HG02642 (cell line): ENCODE data around the gene GCLM.
"Not testable (repeated sequence)": the region's sequence is repeated elsewhere in the genome, so short reads cannot be mapped to it uniquely, and the experiment has no call there.

Experiments used
- ATAC-seq: cut with Tn5 transposase; IDR thresholded peaks from one replicate; pipeline ENCODE4 v1.9.1; 2021; ENCODE audit warnings: mild to moderate bottlenecking; ENCODE audit not compliant: unreplicated experiment, poor library complexity

GCLM gene, protein sequence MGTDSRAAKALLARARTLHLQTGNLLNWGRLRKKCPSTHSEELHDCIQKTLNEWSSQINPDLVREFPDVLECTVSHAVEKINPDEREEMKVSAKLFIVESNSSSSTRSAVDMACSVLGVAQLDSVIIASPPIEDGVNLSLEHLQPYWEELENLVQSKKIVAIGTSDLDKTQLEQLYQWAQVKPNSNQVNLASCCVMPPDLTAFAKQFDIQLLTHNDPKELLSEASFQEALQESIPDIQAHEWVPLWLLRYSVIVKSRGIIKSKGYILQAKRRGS

DNA sequence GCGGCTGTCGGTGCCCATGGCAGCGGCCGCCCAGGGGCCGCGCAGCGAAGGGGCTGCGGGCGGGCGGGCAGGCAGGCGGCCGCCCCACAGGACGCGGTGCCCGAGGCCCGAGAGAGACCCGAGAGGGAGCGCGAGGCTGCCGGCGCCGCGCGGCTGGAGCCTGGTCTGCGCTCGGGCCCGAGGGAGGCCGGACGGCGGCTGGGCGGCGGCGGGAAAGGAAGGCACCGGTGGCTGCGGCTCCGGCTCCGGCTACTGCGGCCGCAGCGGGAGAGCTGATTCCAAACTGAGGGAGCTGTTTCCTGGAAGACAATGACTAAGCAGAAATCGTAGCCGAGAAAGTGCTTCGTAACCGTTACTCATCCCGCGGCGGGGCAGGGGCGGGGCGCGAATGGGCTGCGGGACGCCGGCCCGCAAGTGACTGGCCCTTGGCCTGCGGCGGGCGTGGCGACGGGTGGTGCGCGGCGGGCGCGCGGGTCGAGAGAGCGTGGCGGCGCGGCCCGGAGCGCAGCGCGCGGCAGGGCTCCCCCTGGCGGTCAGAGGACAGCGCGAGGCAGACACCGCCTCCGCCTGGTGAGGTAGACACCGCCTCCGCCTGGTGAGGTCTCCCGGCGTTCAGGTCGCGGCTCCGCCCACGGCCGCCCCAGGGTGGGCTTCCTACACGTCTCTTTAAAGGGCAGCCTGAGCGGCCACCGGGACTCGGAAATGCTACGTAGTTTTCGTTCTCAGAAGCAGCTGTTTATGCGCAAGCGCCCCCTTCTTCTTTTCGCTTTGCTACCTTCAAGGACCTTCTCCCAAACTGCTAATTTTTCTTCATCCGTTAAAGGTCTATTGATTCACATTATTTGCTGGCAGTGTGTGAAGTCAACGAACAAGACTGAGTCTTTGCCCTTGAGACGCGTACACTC is at the start of gene GCLM:
Gene GCLM (minus strand): TSS at position 285 of the 905 bp plus-strand sequence. CDS start 267 bp downstream, at position 18.
- peak; percentile 97 for ATAC-seq

DNA sequence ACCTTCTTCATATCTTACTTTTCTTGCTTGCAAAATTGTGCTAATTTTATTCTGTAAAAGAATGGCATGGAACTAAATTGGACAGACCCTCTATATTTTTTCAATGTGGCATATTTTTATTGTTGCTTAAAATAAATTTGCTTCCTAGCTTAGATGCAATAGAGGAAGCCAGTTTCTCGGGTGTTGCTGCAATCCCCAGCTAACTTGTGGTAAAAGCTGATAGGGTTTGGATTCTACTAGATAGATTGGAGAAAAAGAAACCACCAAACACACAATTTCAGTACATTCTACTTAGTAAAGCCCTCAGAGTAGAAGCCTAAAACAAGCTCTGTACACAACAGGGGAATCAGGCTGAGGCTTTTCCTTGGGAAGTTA is 49.5 kb upstream of the GCLM start:
- ATAC-seq = no peak

- no peak for ATAC-seq
Observed at GRCh38 chr1:93958032-93958725, 48.9 kb upstream of the GCLM start.

DNA sequence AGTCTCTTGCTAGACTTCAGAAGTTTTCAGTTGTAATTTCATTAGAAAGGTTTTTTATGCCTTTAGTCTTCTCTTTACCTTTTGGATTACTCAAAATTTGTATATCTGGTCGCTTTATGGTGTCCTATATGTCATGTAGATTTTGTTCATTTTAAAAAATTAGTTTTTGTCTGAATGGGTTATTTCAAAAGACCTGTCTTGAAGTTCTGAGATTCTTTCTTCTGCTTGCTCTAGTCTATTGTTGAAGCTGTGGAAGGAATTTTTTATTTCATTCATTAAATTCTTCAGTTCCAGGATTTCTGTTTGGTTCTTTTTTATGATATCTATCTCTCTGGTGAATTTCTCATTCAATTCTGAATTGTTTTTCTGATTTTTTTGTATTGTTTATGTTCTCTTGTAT is 46.5 kb upstream of the GCLM start:
- ATAC-seq = no peak

DNA sequence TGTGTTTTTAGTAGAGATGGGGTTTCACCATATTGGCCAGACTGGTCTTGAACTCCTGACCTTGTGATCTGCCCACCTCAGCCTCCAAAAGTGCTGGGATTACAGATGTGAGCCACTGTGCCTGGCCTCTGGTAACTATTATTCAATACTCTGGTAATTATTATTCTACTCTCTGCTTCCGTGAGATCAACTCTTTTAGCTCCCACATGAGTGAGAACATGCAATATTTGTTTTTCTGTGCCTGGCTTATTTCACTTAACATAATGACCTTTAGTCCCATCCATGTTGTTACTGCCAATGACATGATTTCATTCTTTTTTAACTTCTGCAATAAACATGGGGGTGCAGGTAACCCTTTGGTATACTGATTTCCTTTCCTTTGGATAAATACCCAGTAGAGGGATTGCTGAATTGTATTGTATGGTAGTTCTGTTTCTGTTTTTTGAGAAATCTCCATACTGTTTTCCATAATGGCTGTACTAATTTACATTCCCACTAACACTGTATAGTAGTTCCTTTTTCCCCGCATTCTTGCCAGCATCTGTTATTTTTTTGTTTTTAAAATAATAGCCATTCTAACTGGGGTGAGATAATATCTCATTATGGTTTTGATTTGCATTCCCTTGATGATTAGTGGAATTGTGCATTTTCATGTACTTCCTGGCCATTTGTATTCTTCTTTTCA is 37.9 kb upstream of the GCLM start:
- ATAC-seq = not testable (repeated sequence)

DNA sequence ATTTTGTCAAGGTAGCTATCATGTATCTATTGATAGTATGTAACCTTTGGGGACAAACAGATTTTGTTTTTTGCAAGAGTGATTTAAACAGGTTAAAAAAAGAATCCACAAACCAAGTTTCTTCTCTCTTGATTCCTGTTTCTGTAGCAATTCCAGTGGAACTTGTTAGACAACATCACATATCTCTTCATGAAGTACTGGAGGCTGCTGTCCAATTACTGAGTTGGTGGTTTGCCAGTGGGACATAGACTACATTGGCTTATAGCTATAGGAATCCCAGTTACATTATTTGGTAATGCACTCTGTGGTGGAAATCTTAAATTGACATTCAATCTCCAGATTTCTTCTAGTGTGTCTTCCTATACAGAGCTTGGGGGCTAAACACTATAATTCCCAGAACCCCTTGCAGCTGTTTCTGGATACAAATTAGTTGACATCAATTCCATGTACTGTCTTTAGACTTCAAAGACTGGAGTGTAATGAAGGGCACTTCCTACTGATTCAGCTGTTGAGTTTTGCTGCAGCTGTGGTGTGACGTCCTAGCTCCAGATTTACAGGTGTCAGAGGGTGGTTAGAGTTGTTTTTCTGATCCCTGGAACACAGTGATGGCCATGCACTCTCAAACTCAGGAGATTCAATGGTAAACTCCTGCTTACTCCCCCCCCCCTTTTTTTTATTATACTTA is 29.4 kb upstream of the GCLM start:
- no peak for ATAC-seq

DNA sequence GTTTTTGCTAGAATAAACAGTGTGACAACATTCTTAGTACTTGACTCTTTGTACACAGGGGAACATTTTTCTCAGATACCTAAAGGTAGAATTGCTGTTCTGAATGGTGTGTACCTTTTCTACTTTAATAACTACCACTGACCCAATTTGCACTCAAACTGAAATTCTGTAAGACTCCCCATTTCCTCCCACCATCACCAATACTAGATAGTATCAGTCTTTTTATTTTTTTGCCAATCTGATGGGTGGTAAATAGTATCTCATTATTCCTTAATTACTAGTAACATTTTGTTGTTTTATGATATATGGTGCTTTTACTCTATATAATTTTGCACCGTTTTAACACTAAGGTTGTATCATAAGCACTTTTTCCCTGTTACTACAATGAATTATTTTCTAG is 28.8 kb upstream of the GCLM start:
- no peak for ATAC-seq

GRCh38 chr1:93925206-93925605 is 16.0 kb upstream of the GCLM start:
- no peak for ATAC-seq

DNA sequence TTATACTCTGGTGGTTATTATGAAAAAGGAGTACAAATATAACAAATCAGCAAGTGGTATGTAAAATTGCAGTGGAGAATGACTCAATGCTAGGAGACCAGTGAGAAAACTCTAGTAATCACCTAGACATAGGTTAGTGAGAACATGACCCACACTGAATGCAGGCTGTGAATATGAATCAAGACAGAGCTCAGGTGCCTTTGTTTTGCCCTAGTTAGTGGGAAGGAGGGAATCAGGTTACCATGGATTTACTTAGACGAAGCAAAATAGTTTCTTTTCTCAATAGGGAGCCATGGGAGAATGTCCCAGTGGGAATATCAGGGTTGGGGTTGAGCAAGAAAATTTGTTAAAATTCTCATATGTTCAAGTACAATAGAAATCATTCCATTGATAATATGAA is 10.6 kb upstream of the GCLM start:
- ATAC-seq = no peak

- no peak for ATAC-seq
Observed at GRCh38 chr1:93917302-93917701, 8.1 kb upstream of the GCLM start.

DNA sequence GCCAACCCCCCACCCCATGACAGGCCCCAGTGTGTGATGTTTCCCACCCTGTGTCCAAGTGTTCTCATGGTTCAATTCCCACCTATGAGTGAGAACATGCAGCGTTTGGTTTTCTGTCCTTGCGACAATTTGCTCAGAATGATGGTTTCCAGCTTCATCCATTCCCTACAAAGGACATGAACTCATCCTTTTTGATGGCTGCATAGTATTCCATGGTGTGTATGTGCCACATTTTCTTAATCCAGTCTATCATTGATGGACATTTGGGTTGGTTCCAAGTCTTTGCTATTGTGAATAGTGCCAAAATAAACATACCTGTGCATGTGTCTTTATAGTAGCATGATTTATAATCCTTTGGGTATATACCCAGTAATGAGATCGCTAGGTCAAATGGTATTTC is 1.6 kb upstream of the GCLM start:
- not testable (repeated sequence) for ATAC-seq

DNA sequence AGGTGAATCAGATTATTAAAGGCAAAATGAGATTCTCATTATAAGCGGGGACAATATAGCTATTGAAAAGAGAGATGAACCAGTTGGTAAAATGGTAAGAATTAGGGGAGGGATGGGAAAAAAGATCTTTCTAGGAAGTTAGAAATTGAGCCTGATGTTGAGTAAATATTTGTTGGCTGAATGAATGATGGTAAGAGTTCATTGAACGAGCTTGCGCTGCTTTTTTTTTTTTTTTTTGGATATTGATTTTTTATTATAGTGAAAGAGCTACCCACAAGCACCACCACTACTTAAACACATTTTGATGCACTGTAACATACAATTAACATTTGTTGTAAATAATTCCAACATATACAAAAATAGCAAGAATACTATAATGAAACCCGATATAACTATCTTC is 1.1 kb upstream of the GCLM start:
- no peak for ATAC-seq

DNA sequence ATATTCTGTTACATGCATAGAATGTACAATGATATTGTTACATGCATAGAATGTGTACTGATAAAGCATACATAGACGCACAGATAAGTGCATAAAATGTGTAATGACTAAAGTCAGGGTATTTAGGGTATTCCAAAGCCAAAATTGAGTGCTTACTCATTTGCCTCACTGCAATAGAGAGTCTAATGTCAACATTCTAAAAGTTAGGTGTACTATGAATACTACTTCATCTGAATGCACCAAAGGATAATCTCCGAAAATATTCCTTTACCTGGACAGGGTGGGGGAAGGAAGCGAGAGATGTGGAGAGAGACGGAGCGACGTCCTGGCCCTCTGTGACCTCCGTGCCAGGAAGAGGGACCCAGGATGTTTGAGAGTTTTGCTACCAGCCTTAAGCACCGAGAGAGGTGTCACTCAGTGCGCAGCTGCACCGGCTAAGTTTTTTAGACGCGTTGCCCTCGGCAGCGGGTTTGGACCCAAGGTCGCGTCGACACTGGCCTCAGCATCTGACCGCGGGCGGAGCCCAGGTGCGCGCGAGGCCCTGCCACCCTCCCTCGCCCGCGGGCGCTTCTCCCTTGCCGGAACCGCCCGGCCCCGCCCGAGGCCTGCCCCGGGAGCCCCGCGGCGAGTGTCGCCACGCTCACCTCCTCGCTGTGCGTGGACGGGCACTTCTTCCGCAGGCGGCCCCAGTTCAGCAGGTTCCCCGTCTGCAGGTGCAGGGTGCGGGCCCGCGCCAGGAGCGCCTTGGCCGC is 660 bp downstream of the GCLM start:
- peak; percentile 42 for ATAC-seq

DNA sequence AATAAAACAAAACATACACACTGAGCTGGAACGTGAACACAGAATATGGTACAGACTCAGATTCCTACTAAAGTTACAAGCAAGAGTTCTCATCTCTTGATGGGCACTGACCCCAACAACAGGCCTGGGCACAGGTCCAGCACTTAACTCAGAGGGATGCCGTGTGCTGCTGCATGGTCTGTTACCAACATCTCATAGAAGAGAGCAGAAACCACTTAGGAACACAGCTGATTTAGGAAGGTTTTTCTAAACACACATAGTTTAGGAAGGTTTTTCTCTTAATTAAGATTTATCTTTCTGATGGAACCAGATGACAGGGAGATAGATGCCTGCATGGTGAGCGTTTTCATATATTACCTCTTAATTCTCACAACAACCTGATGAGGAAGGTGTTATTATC is 1.5 kb downstream of the GCLM start:
- ATAC-seq = no peak

- no peak for ATAC-seq
Observed at GRCh38 chr1:93906480-93906879, 2.8 kb downstream of the GCLM start.

DNA sequence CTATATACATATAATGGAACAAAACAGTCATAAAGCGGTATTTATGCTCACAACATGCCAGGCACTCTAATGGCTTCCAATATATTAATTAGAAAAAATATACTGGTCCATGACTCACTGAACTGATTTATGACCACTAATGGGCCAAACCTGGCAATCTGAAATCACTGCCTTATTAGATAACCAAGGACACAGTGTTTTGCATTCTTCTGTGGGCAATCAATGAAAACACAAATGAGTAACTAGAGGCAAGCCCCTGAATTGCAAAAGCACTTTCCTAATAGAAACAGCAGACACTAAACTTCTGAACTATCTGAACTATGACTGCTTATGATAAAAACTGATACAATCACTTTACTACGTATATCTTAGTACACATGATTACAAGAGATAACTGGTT is 3.5 kb downstream of the GCLM start:
- ATAC-seq = no peak

DNA sequence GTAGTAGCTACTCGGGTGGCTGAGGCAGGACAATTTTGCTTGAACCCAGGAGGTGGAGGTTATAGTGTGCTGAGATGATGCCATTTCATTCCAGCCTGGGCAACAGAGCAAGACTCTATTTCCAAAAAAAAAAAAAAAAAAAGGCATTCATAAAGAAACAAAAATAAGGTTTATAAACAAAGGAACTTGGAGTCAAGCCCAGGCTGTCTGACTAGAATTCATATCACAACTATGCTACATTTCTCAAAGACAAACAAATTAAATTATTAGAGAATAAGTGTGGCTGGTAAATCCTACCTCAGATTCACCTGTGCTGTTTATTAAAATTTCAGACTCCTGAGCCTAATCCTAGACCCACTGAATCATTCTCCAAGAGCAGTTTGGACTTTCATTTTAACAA is 4.2 kb downstream of the GCLM start:
- ATAC-seq = no peak

GRCh38 chr1:93904228-93904627 is 5.0 kb downstream of the GCLM start:
- ATAC-seq = no peak
